ENCODE results near the gene FTH1.
"Not testable (repeated sequence)": the region's sequence is repeated elsewhere in the genome, so short reads cannot be mapped to it uniquely, and the experiment has no call there.

The FTH1 gene

GRCh38 chr11:61967116-61967923, at the start of gene FTH1:
FTH1 (minus strand) TSS chr11:61967634; CDS start chr11:61967425, 209 bp downstream.
- DNase-seq = no peak

- no peak for DNase-seq
Observed at GRCh38 chr11:62015615-62016014, 48.2 kb upstream of the FTH1 start.

DNA sequence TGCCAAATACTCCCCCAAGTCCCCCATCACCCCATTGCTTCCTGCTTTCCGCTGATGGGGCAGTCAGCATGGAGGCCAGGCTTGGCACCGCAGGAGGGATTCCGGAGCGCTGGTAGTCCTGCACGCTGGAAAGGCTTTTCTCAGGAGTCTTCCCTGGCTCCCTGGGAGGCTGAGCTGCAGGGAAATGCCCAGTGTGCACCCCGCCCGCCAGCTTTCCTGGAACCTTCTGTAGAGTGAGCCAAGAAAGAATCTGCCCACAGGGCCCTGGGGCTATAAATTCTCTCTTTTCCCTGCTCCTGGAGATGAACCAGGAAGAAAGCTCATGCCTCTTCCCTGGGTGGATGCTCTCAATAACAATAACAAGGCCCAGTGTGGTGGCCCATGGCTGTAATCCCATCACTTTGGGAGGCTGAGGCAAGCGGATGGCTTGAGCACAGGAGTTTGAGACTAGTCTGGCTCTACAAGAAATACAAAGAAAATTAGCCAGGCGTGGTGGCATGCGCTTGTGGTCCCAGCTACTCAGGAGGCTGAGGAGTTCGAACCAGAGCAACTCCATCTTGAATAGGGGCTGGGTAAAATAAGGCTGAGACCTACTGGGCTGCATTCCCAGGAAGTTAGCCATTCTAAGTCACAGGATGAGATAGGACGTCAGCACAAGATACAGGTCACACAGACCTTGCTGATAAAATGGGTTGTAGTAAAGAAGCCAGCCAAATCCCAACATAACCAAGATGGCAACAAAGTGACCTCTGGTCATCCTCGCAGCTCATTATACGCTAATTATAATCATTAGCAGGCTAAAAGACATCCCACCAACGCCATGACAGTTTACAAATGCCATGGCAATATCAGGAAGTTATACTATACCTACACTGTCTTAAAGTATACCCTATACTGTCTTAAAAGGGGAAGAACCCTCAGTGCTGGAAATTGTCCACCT, 46.4 kb upstream of the FTH1 start:
- no peak for DNase-seq

GRCh38 chr11:62012832-62013461, 45.5 kb upstream of the FTH1 start:
- DNase-seq = no peak

GRCh38 chr11:62012451-62012831, 45.0 kb upstream of the FTH1 start:
- DNase-seq = no peak

DNA sequence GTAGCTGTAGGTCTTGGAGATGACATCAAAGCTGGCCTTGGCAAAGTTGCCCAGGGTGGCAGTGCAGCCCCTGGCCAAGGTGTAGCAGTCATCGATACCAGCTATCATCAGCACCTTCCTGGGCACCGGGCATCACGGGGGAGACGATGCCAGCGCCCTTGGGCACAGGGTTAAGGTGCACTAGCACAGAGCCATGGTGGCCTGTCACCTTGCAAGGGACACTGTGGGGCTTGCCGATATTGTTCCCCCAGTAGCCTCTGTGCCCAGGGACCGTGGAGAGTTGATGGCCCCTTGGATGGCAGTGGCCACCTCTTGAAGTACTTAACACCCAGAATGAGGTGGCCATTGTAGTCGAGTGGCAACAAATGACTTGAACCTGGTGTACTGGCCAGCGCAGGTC, 44.4 kb upstream of the FTH1 start:
- no peak for DNase-seq

- no peak for DNase-seq
Observed at GRCh38 chr11:62010935-62011528, 43.6 kb upstream of the FTH1 start.

DNA sequence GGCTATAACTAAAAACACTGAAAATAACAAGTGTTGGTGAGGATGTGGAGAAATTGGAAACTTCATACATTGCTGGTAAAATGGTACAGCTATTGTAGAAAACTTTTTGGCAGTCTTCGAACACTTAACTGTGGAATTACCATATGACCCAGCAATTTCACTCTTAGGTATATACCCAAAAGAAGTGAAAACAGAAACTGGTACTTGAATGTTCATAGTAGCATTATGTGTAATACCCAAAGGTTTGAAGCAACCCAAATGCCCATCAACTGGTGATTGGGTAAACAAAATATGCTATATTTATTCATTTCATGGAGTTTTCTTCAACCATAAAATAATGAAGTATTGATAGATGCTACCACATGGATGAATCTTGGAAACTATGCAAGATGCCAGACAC, 40.8 kb upstream of the FTH1 start:
- DNase-seq = no peak

DNA sequence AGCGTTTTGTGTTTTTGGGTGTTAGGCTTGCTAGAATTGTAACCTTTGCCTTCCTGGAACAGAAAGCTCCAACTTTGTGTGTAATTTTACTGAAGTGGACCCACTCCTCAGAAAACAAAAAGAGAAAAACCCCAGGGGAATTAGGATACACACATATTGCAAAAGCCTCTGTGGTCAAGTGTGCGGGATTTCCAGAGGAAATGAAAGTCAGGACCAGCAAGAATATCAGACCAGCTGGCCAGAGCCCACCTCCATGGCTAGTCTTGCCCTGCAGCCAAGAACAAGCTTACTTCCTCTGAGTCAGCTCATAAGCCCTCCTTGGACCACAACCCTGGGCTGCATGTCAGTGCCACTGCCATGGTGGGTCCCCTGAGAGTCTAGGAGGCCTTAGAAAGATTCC, 37.0 kb upstream of the FTH1 start:
- no peak for DNase-seq

DNA sequence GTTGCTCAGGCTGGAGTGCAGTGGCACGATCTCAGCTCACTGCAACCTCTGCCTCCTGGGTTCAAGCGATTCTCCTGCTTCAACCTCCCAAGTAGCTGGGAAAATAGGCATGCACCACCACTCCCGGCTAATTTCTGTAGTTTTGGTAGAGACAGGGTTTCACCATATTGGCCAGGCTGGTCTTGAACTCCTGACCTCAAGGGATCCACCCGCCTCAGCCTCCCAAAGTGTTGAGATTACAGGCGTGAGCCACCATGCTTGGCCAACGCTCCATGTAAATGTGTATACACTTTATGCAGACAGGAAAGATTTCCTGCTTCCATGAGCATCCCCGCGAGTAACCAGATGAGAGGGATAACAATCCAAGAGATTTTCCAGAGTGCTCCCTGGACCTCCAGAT, 34.8 kb upstream of the FTH1 start:
- DNase-seq = not testable (repeated sequence)

GRCh38 chr11:62001450-62002191, 34.2 kb upstream of the FTH1 start:
- no peak for DNase-seq

DNA sequence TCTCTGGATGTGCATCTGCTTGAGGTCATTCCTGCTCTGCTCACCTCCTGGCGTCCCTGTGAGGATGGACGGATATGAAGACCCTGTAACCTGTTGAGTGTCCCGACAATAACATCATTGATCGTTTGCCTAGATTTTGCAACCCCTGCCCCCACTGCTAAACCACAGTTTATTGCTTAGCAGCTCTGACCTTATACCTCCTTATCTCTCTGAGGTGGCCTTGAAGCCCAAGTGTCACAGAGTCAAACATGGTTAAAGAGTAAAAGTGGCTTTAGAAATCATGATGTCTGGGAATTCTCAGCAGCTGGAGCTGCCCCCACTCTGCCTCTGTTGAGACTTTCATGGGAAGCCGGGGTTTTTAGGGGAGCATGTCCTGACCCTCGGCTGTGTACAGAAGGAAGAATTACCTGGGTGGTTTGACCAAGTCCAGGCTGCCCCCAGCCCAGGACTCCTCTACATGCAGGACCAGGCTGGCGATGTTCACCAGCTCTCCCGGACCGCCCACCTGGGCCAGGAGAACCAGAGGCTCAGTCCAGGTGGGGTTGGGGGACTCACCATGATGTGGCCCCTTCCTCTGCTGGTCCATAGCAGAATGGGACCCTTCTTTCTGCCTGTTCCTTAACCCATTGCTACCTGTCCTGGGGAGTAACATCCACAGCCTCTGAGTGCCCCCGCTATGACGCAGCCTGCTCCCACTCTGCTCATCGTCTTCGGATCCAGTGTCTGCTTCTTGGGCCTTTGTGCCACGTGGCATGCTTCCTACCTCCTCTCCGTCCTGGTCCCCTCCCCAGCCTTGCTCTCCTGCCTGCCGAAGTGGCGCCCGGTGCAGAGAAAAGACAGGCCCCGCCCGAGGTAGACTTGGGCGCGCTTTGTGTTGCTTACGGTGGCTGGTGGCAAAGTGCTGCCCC, 33.4 kb upstream of the FTH1 start:
- DNase-seq = no peak

DNA sequence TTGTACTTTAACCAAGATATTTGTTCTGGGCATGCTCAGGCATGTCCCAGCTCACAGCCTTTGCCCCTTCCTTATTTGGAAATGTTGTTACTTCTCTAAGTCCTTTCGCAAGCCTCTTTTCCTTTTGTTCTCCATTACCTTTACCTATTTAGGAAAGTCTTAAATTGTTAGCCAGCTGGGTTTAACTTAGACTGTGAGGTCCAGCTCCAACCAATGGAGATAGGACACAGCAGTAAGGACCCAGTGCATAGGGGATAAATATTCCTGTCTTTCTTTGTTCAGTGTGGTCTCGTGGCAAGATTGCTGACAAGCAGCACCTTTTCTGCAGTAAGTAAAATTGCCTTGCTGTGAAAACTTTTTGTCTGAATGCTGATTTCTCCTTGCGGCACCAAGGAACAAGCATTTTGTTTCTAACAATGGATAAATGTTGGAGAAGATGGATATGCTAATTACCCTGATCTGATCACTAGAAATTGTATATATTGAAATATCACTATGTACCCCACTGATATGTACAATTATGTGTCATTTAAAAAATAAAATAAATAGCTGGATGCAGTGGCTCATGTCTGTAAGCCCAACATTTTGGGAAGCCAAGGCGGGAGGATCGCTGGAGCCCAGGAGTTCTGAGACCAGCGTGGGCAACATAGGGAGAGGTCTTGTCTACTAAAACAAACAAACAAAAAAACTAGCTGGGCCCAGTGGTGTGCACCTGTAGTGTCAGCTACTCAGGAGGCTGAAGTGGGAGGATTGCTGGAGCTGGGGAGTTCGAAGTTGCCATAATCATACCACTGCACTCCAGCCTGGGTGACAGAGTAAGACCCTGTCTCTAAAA, 31.9 kb upstream of the FTH1 start:
- DNase-seq = no peak

DNA sequence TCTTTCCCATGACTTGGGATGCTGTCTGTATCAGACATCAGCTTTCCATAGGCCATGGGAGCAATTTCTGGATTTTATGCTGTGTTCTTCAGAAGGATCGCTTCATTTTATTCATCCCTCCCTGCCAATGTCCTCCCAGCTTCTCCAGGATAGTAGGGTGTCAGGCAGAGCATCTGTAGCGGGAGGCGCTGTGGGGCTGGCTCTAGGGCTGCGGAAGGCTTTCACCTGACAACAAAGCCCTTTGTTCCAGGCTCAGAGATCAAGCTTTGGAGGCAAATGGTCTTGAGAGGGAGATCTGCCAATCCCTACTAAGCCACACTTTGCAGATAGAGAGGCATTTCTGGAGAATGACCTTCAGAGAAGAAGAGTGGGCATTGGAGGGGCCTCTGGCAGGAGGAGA, 29.5 kb upstream of the FTH1 start:
- DNase-seq = no peak

- no peak for DNase-seq
Observed at GRCh38 chr11:61994981-61995380, 27.5 kb upstream of the FTH1 start.

DNA sequence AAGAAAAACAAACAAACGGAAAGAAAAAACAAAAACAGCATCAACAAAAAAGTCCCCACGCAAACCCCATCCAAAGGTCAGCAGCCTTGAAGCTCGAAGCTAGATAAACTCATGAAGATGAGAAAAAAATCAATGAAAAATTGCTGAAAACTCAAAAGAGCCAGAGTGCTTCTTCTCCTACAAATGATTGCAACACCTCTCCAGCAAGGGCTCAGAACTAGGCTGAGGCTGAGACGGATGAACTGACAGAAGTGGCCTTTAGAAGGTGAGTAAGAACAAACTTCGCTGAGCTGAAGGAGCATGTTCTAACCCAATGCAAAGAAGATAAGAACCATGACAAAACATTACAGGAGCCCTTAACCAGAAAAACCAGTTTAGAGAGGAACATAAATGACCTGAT, 18.4 kb upstream of the FTH1 start:
- no peak for DNase-seq

GRCh38 chr11:61983419-61983818, 16.0 kb upstream of the FTH1 start:
- no peak for DNase-seq

DNA sequence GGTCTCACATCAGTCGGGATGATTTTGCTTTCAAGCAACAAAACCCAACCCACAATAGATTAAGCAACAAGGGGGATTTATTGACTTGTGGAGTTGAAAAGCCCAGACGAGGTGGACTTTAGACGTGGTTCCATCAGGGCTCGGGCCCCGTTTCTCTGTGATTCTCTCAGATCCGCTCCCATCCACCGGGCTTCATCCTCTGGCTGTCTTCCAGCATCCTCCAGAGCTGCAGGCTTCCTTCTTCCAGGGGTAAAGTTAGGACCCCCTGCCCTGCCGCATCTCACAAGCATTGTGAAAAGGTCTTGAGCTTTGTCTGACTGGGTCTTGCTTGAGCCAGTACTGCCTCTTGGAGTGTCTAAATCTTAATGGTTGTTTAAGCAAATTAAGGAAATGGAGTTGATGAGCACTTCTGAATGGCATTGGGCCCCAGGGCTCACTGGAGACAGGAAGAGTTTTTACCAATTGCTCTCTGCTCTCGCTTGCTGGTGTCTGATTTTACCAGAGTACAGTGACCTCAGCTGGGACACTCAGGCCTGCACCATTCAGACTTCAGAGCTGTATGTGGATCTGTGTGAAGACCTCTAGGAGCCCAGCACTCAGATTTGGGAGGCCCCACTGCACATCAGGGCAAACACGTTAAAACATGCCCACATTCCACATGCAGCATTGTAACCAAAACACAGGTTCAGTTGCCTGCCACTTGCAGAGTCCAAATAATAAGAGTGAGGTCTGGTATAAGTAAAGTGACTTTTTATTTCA, 13.5 kb upstream of the FTH1 start:
- DNase-seq = no peak

Measured in NCI-H524 treated with DMSO at 0.1 percent for 48 hours (cell line).